Kasumi-1 (cell line): Measurements from ENCODE around the gene FAM184A.

Experiments used
- DNase-seq, 2 experiments: peaks; one replicate each; lab custom pipeline; 2025; lab: John Stamatoyannopoulos, UW

The FAM184A gene

GRCh38 chr6:119096721-119097565 lies 18.5 kb upstream of the FAM184A start:
- DNase-seq = no peak

- DNase-seq = no peak
Observed at GRCh38 chr6:119090256-119090655, 11.8 kb upstream of the FAM184A start.

- DNase-seq = no peak
Observed at GRCh38 chr6:119084784-119085183, 6.3 kb upstream of the FAM184A start.

DNA sequence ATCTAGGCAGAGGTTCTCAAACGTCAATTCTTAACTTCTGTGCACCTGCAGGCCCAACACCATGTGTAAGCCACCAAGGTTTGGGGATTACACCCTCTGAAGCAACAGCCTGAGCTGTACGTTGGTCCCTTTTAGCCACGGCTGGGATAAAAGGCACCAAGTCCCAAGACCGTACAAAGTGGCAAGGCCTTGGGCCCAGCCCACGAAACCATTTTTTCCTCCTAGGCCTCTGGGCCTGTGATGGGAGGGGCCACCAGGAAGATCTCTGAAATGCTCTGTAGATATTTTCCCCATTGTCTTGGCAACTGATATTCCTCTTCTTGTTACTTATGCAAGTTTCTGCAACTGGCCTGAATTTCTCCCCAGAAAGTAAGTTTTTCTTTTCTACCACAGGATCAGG lies 4.5 kb upstream of the FAM184A start:
- no peak for DNase-seq

- DNase-seq = no peak
Observed at GRCh38 chr6:119079283-119079809, 882 bp upstream of the FAM184A start.

- DNase-seq = no peak
Observed at GRCh38 chr6:119077643-119078375, 655 bp downstream of the FAM184A start.

DNA sequence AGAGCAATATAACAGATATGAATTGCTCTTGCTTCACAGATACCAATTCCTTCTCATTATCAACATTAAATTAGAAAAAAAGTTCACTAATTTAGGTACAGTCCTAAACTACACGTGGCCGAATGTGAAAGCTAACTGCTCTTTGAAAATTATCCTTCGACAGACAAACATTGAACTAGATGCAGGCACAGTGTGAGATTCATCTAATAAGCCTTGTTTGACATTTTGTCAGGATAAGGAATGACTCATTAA lies 1.1 kb downstream of the FAM184A start:
- DNase-seq = no peak

DNA sequence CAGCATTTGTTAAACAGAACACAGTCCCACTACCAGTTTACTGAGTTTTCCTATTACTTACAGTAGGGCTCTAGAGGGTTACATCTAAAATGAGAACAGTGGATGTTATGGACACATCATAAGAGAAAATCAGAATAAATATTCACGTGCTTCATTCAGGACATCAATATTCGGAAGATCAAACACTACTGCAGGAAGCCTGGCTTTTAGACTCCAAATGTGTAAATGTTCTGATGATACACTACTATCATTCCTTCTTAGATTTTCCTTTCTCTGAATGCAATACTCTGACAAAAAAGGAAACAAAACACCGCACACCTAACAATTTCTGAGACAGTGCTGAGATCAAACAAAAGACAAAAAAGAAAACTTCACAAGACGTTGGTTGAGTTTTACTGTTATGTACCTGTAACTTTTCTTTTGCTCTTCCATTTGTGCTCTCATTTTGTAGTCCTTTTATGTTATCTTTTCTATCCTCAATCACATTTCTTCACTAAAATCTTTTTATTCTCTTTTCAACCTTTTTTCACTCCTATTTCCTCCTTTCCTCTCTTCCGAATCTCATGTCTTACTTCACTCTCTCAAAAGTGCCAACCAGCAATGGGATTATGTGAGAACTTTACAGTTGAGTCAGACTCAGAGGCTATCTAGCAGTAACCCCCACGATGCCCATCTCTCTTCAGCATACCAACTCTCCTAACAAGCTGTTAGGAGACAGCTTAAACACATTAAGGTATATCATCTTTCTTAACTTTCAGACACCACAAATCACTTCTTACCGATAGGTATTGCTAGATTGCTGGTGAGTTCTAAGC lies 1.7 kb downstream of the FAM184A start:
- DNase-seq = no peak

- DNase-seq = no peak
Observed at GRCh38 chr6:119076173-119076572, 2.3 kb downstream of the FAM184A start.

DNA sequence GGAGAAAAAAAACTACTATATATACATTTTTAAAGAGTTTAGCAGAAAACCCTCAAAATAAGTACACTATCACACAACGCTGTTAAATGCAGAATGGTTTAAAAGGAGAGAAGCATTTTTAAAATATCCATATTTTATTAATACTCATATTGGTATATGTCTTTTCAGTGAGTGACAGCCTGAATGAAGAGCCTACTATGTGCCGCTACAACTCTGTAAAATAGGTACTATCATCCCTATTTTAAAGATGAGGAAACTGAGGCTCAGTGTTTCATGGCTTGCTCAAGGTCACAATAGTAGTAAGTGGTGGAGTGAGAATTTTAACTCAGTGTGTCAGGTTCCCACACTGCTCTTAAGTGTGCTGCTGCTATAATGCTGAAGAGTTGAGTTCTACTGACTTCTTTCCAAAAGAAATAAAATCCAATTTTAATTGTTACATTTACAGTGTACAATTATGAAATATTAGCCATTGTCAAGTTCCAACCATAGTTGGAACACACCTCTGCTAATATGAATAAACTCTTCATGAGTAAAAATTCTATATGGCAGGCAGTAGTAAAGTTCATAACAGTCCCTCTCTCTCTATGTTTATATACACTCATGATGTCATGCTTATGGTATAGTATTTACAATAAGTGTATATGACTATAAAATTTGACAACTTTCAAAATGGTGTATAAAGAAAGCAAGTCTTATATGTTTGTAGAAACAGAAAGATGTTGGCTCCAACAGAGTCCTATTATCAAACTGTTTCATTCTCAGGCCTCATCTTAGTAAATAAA lies 3.1 kb downstream of the FAM184A start:
- no peak for DNase-seq

DNA sequence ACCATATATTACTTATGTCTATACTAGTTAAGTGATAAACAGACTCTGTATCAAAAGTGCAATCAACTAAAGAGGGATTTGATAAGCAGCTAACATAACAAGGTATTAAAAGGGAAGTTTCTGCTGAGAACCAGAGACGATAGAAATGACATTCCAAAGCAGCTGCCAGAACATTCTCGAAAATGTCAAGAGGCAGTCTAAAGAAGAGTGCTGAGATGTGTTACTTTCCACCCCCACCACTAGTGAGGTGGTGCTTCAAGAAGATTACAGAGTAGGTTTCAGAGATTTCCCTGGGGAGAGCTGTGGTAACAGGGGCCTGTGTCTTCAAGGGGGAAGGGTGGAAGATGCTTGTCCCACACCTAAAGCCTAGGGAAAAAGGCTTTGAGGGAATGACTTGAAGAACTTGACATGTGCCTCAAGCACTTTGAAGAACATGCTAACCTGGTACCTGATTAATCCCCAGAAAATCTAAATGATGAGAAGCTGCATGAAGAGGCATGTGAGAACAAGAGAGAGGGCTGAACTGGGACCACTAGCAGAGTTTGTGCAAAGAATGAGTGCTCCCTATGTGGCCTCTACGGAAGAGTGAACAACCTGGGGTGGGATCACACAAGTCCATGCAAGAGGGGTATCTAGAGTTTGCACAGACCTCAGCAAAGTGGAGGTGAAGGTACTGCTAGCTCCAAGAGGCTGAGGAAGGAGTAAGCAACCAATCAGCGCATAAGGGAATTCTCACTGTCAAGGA lies 5.0 kb downstream of the FAM184A start:
- no peak for DNase-seq

- DNase-seq = no peak
Observed at GRCh38 chr6:119071576-119071975, 6.9 kb downstream of the FAM184A start.

DNA sequence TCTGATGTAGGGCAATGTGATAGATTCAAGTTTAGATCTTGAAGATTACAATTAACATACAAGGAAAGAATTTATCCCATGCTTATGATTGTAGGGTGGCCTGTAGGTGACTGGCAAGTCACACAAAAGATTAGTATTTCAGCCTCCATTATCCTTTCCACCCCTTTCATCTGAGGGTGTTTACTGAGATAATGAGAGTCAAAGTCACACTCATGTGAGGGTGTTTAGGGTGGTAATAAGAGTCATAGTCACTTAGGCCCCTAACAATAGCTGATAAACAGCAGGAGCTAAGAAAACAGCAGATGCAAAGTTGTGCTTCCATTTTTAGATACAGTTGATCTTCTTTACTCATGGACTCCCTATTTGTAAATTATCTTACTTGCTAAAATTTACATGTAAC lies 11.4 kb downstream of the FAM184A start:
- no peak for DNase-seq

DNA sequence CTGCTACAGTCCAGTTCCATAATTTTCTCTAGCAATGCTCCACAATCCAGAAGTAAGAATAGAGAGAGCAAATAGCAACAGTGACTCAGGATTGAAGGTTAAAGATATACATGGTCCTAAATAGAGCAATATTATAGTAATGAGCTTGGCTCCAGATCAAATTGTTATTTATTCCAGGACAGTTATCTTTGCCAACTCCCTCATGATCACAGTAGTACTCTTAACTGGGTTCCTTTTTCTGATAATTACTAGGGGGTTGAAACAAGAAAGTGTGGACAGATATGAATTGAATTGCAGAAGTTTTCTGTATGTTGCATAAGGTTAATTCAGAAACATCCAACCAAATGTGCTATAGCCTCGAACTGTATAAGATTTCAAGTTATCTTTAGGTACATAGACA lies 11.9 kb downstream of the FAM184A start:
- no peak for DNase-seq

DNA sequence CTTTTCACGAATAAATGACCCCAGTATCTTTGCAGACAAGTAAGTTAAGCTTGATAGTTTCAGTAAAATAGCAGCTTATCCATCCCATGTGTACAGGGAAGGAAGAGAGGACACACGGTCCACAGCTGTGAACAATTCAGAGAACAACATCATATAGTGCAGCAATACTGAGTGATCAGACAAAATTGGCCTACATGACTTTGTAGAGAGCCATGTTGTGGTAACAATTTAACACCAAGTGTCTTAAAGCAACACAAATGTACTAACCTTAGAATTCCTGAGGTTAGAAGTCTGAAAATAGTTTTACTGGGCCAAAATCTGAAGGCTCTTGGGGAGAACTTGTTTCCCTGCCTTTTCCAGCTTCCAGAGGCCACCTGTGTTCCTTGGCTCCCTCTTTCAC lies 12.5 kb downstream of the FAM184A start:
- no peak for DNase-seq

GRCh38 chr6:119065382-119065781 lies 13.1 kb downstream of the FAM184A start:
- DNase-seq = no peak

- no peak for DNase-seq
Observed at GRCh38 chr6:119063491-119063890, 15.0 kb downstream of the FAM184A start.

GRCh38 chr6:119061215-119061614 lies 17.2 kb downstream of the FAM184A start:
- no peak for DNase-seq

- no peak for DNase-seq
Observed at GRCh38 chr6:119060255-119060907, 18.1 kb downstream of the FAM184A start.

DNA sequence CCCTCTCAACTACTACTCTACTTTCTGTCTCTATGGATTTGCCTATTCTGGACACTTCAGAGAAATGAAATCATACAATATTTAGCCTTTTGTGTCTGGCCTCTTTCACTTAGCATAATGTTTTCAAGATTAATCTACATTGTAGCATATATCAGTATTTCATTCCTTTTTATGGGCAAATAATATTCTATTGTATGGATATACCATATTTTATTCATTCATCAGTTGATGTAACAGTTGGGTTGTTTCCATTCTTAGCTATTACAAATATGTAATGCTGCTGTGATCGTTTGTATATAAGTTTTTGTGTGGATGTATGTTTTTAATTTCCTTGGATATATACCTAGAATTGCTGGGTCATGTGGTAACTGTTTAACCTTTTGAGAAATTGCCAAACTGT lies 23.4 kb downstream of the FAM184A start:
- no peak for DNase-seq

- no peak for DNase-seq
Observed at GRCh38 chr6:119052987-119053386, 25.5 kb downstream of the FAM184A start.
